DND-41 (cell line): Measurements from ENCODE around the gene DOCK3.

Experiments used
- ATAC-seq: fragments of 200-7000 bp; cut with Tn5 transposase; 3 replicates; pipeline ENCODE4 v1.9.1; 2021; ENCODE audit warnings: low read depth; ENCODE audit not compliant: insufficient read depth
- DNase-seq: peaks from one replicate; pipeline ENCODE4 v3.0.0-alpha.2; 2020
- H2AFZ ChIP-seq: 2 replicates; pipeline ENCODE4 v1.6.0; 2012; ENCODE audit warnings: low read depth, low read length
- H3K27ac ChIP-seq: 2 replicates; pipeline ENCODE4 v1.5.1; 2012; ENCODE audit warnings: low read length, inconsistent platforms
- H3K27me3 ChIP-seq: fragments of 200-600 bp; sonication (generic); 2 replicates; pipeline ENCODE4 v1.6.0; 2012; ENCODE audit warnings: low read length, mild to moderate bottlenecking, inconsistent platforms; ENCODE audit not compliant: insufficient read depth, poor library complexity
- H3K36me3 ChIP-seq: 2 replicates; pipeline ENCODE4 v1.5.1; 2012; ENCODE audit warnings: low read length, inconsistent platforms; ENCODE audit not compliant: insufficient read depth
- H3K4me1 ChIP-seq: 2 replicates; pipeline ENCODE4 v1.5.1; 2012; ENCODE audit warnings: mild to moderate bottlenecking, low read length; ENCODE audit not compliant: insufficient read depth
- H3K4me2 ChIP-seq: 2 replicates; pipeline ENCODE4 v1.6.0; 2012; ENCODE audit warnings: mild to moderate bottlenecking, moderate library complexity, low read length, inconsistent platforms; ENCODE audit not compliant: insufficient read depth
- H3K4me3 ChIP-seq, 2 experiments: fragments of 200-600 bp in 1 of 2; shearing (Covaris generic) in 1 of 2; 2 replicates each; pipeline ENCODE4 v1.5.1; 2012 to 2016; ENCODE audit warnings: inconsistent platforms in 2 of 2, low read length in 2 of 2, mild to moderate bottlenecking in 2 of 2, low read depth in 1 of 2, moderate library complexity in 1 of 2
- H3K79me2 ChIP-seq: 2 replicates; pipeline ENCODE4 v1.6.0; 2012; ENCODE audit warnings: low read length, inconsistent platforms; ENCODE audit not compliant: insufficient read depth
- H3K9ac ChIP-seq: 2 replicates; pipeline ENCODE4 v1.6.0; 2012; ENCODE audit warnings: low read depth, mild to moderate bottlenecking, inconsistent platforms, low read length, moderate library complexity
- H3K9me3 ChIP-seq: 2 replicates; pipeline ENCODE4 v1.5.1; 2012; ENCODE audit warnings: low read length, moderate library complexity, mild to moderate bottlenecking, inconsistent platforms; ENCODE audit not compliant: insufficient read depth, severe bottlenecking
- H4K20me1 ChIP-seq: 2 replicates; pipeline ENCODE4 v1.6.0; 2012; ENCODE audit warnings: low read length; ENCODE audit not compliant: insufficient read depth
- CTCF ChIP-seq: IDR thresholded peaks from 2 replicates; pipeline ENCODE4 v1.5.1; 2012; ENCODE audit warnings: borderline replicate concordance, low read length, moderate library complexity, mild to moderate bottlenecking; ENCODE audit not compliant: poor library complexity, severe bottlenecking; ENCODE audit errors: extremely low read depth
- EZH2 ChIP-seq: IDR thresholded peaks from 3 replicates; pipeline ENCODE4 v1.6.1; 2012; ENCODE audit warnings: borderline replicate concordance, low read depth, mild to moderate bottlenecking, moderate library complexity, low read length, inconsistent platforms; ENCODE audit not compliant: severe bottlenecking

Gene DOCK3

GRCh38 chr3:50630877-50631276 is 43.9 kb upstream of the DOCK3 start:
- DNase-seq (no peak), ATAC-seq (no peak)
- Histone ChIP-seq H3K4me2 (no peak overlapping the region), H3K36me3 (peaks cover 89% of the 10 kb centered on the region), H3K9me3 (no peaks in the 10 kb centered on the region), H3K4me3 (no peak overlapping the region), H4K20me1 (peaks cover 87% of the 10 kb centered on the region), H3K27me3 (no peaks in the 10 kb centered on the region), H3K4me1 (peaks cover 79% of the 10 kb centered on the region), H3K9ac (no peak overlapping the region), H3K27ac (peak overlapping the region; percentile 44), H2AFZ (no peak overlapping the region), H3K79me2 (peaks cover 100% of the 10 kb centered on the region)
- TF ChIP-seq EZH2 (no peak), CTCF (no peak)

- Histone ChIP-seq H3K4me1 (peaks cover 73% of the 10 kb centered on the region), H3K27ac (peak overlapping the region; percentile 50; the same call in 1 of the 2 replicates)
Measured at GRCh38 chr3:50632450-50632849, 42.3 kb upstream of the DOCK3 start.

GRCh38 chr3:50633230-50633790 is 41.4 kb upstream of the DOCK3 start:
- H3K79me2 ChIP-seq = peaks cover 99% of the 10 kb centered on the region
- no peaks in the 10 kb centered on the region for H3K27me3 ChIP-seq
- H3K36me3 ChIP-seq = peaks cover 85% of the 10 kb centered on the region
- H3K4me1 ChIP-seq = peaks cover 65% of the 10 kb centered on the region
- H2AFZ ChIP-seq = no peak overlapping the region
- no peak overlapping the region; the same call in 1 of the 2 replicates for H3K9ac ChIP-seq
- H3K4me3 ChIP-seq = no peak overlapping the region
- DNase-seq (no peak), ATAC-seq (no peak)
- no peak overlapping the region; the same call in 1 of the 2 replicates for H3K4me2 ChIP-seq
- no peaks in the 10 kb centered on the region for H3K9me3 ChIP-seq
- H3K27ac ChIP-seq = peak overlapping the region; percentile 58
- H4K20me1 ChIP-seq = peaks cover 90% of the 10 kb centered on the region
- no peak for TF ChIP-seq EZH2
- TF ChIP-seq CTCF = no peak

More at GRCh38 chr3:50632450-50632849, 42.3 kb upstream of the DOCK3 start:
- peaks cover 89% of the 10 kb centered on the region for H4K20me1 ChIP-seq
- DNase-seq (no peak), ATAC-seq (no peak)
- H3K4me3 ChIP-seq = no peak overlapping the region
- H3K9me3 ChIP-seq = no peaks in the 10 kb centered on the region
- TF ChIP-seq EZH2 (no peak), CTCF (no peak)
- H3K9ac ChIP-seq = no peak overlapping the region
- H3K4me2 ChIP-seq = no peak overlapping the region
- peaks cover 99% of the 10 kb centered on the region for H3K79me2 ChIP-seq
- H3K36me3 ChIP-seq = peaks cover 86% of the 10 kb centered on the region
- no peaks in the 10 kb centered on the region for H3K27me3 ChIP-seq
- H2AFZ ChIP-seq = no peak overlapping the region
